PC-9 (cell line): ENCODE results near the gene FXYD3.

Experiments
- EZH2 ChIP-seq: fragments of 200-600 bp; sonication (generic); IDR thresholded peaks from 2 replicates; pipeline ENCODE4 v1.8.0; 2017; ENCODE audit warnings: antibody characterized with exemption, low read depth
- TF ChIP-seq, protein P1 (sequence below): fragments of 200-600 bp; sonication (generic); conservative IDR thresholded peaks from 2 replicates; pipeline ENCODE4 v1.6.1; 2017; ENCODE audit warnings: mixed run types, antibody characterized with exemption, mild to moderate bottlenecking, moderate library complexity

DNA sequence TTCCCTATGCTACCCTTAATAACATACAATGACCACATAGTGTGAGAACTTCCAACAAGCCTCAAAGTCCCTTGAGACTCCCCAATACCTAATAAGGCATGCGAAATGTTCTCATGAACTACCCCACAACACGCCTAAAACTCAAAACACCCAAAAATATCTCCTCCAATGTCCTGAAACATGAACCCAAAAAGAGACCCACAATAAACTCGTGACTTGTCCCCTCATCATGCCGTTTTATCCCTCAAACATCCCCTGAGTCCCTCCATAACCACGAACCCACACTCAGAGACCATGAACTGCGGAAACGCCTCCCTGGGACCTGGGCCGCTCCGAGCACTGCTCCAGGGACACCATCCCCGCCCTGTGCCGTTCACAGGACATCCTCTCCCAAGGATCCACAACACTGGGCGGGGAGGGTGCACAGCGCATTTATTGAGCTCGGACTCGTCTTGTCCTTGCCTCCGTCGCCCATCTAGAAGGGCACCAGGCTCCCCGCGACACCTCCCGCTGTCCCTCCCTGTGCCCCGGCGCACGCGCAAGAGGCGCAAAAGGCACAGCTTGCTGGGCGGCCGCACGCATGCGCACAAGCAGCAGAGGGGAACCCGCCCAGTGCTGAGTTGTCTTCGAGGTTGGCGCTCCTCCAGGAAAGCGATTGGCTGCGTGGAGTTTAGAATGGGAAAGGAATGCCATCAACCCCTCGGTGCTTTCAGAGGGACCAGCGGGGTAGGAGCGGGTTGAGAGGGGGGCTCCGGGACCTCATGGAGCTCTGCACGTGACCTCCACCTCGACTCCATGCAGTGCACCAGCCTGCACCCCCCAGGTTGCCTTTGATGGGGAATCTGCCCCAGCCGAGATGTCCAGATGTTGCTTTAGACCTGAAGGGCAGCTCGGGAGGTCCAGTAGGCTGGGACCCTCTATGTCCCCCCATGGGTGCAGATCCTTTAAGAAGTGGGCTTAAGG, 8.8 kb downstream of the FXYD3 start:
- TF ChIP-seq, protein P1, sequence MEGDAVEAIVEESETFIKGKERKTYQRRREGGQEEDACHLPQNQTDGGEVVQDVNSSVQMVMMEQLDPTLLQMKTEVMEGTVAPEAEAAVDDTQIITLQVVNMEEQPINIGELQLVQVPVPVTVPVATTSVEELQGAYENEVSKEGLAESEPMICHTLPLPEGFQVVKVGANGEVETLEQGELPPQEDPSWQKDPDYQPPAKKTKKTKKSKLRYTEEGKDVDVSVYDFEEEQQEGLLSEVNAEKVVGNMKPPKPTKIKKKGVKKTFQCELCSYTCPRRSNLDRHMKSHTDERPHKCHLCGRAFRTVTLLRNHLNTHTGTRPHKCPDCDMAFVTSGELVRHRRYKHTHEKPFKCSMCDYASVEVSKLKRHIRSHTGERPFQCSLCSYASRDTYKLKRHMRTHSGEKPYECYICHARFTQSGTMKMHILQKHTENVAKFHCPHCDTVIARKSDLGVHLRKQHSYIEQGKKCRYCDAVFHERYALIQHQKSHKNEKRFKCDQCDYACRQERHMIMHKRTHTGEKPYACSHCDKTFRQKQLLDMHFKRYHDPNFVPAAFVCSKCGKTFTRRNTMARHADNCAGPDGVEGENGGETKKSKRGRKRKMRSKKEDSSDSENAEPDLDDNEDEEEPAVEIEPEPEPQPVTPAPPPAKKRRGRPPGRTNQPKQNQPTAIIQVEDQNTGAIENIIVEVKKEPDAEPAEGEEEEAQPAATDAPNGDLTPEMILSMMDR, result no peak
- TF ChIP-seq EZH2, result no peak
